ENCODE data around the gene ATXN7L1. TPM values are rescaled to one million over a fixed set of nuclear protein-coding genes. Genes with fewer than 3 reads are reported as not detected.

ATXN7L1 gene
- total RNA-seq, 1 donor from 2014 or later, result 12.6 TPM

- peaks cover 13% of the 10 kb centered on the region for H3K4me1 Mint-ChIP-seq (ENCODE audit: unreplicated experiment)
- H3K27me3 Mint-ChIP-seq (ENCODE audit: unreplicated experiment), result no peaks in the 10 kb centered on the region
- H3K9me3 Mint-ChIP-seq (ENCODE audit: unreplicated experiment), result no peaks in the 10 kb centered on the region
- no peak for DNase-seq (ENCODE audit: extremely low spot score, unreplicated experiment)
- H3K27ac Mint-ChIP-seq (ENCODE audit: unreplicated experiment), result no peak overlapping the region
- TF ChIP-seq CTCF (IDR thresholded peaks at IDR 0.05), result no peak
- H3K4me3 Mint-ChIP-seq (ENCODE audit: unreplicated experiment), result no peak overlapping the region
- H3K36me3 Mint-ChIP-seq (ENCODE audit: unreplicated experiment), result peaks cover 2% of the 10 kb centered on the region
Measured at GRCh38 chr7:105764506-105764905, 111.9 kb downstream of the ATXN7L1 start.

- Mint-ChIP-seq H3K9me3 (ENCODE audit: unreplicated experiment) (no peaks in the 10 kb centered on the region), H3K36me3 (ENCODE audit: unreplicated experiment) (no peaks in the 10 kb centered on the region), H3K4me3 (ENCODE audit: unreplicated experiment) (no peak overlapping the region), H3K4me1 (ENCODE audit: unreplicated experiment) (peaks cover 8% of the 10 kb centered on the region), H3K27ac (ENCODE audit: unreplicated experiment) (no peak overlapping the region), H3K27me3 (ENCODE audit: unreplicated experiment) (no peaks in the 10 kb centered on the region)
- TF ChIP-seq CTCF (IDR thresholded peaks at IDR 0.05), result no peak
- DNase-seq (ENCODE audit: extremely low spot score, unreplicated experiment), result no peak
Measured at GRCh38 chr7:105760551-105761447, 115.6 kb downstream of the ATXN7L1 start.

GRCh38 chr7:105759670-105760550, 116.5 kb downstream of the ATXN7L1 start:
- Mint-ChIP-seq H3K9me3 (ENCODE audit: unreplicated experiment) (no peaks in the 10 kb centered on the region), H3K27me3 (ENCODE audit: unreplicated experiment) (no peaks in the 10 kb centered on the region), H3K36me3 (ENCODE audit: unreplicated experiment) (no peaks in the 10 kb centered on the region), H3K4me1 (ENCODE audit: unreplicated experiment) (peaks cover 7% of the 10 kb centered on the region), H3K4me3 (ENCODE audit: unreplicated experiment) (no peak overlapping the region), H3K27ac (ENCODE audit: unreplicated experiment) (no peak overlapping the region)
- peak; percentile 82 for TF ChIP-seq CTCF (IDR thresholded peaks at IDR 0.05)
- DNase-seq (ENCODE audit: extremely low spot score, unreplicated experiment), result no peak

- TF ChIP-seq CTCF (IDR thresholded peaks at IDR 0.05), result no peak
- Mint-ChIP-seq H3K4me1 (ENCODE audit: unreplicated experiment) (peaks cover 1% of the 10 kb centered on the region), H3K4me3 (ENCODE audit: unreplicated experiment) (no peak overlapping the region), H3K27me3 (ENCODE audit: unreplicated experiment) (no peaks in the 10 kb centered on the region), H3K27ac (ENCODE audit: unreplicated experiment) (no peak overlapping the region), H3K9me3 (ENCODE audit: unreplicated experiment) (no peaks in the 10 kb centered on the region), H3K36me3 (ENCODE audit: unreplicated experiment) (peaks cover 3% of the 10 kb centered on the region)
- no peak for DNase-seq (ENCODE audit: extremely low spot score, unreplicated experiment)
Measured at GRCh38 chr7:105756367-105756766, 120.0 kb downstream of the ATXN7L1 start.
